ENCODE measurements around the gene KIF27.
"Not testable (repeated sequence)": the region's sequence is repeated elsewhere in the genome, so short reads cannot be mapped to it uniquely, and the experiment has no call there.

DNA sequence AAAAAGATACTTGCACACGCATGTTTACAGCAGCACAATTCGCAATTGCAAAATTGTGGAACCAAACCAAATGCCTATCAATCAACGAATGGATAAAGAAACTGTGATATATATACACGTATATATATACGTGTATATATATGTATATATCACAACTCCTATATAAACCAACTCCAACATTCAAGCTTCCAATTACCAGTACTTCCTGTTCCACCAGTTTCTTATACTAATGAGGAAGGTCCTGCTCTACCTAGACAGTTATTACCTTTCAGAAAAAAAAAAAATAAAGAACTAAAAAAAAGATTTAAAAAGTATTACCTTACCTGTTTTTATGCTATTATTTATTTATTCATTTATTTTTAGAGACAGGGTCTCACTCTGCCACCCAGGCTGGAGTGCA lies 20.6 kb downstream of the KIF27 start:
- TF ChIP-seq, protein P1, sequence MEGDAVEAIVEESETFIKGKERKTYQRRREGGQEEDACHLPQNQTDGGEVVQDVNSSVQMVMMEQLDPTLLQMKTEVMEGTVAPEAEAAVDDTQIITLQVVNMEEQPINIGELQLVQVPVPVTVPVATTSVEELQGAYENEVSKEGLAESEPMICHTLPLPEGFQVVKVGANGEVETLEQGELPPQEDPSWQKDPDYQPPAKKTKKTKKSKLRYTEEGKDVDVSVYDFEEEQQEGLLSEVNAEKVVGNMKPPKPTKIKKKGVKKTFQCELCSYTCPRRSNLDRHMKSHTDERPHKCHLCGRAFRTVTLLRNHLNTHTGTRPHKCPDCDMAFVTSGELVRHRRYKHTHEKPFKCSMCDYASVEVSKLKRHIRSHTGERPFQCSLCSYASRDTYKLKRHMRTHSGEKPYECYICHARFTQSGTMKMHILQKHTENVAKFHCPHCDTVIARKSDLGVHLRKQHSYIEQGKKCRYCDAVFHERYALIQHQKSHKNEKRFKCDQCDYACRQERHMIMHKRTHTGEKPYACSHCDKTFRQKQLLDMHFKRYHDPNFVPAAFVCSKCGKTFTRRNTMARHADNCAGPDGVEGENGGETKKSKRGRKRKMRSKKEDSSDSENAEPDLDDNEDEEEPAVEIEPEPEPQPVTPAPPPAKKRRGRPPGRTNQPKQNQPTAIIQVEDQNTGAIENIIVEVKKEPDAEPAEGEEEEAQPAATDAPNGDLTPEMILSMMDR (IDR thresholded peaks at IDR 0.05) = not testable (repeated sequence)
- not testable (repeated sequence) for TF ChIP-seq POLR2A, EP300 (IDR thresholded peaks at IDR 0.05)

All from ovary (tissue), 3 donors.